H1 (cell line): ENCODE results near the gene SLC44A5. TPM values are rescaled to one million over a fixed set of nuclear protein-coding genes. Genes with fewer than 3 reads are reported as not detected.
"Not testable (repeated sequence)": the region's sequence is repeated elsewhere in the genome, so short reads cannot be mapped to it uniquely, and the experiment has no call there.

Experiments
- CTCF ChIA-PET: fragments of 300-600 bp; sonication (Branson Sonifier 250); formaldehyde crosslinking; loops from one replicate; lab custom pipeline; 2021; ENCODE audit not compliant: partially characterized antibody; lab: Charles Lee
- POLR2A ChIA-PET: fragments of 300-600 bp; sonication (Branson Sonifier 250); formaldehyde crosslinking; loops from one replicate; lab custom pipeline; 2021; ENCODE audit warnings: inconsistent platforms; ENCODE audit not compliant: partially characterized antibody; lab: Charles Lee
- DNase-seq, 2 experiments: peaks; one replicate each; pipeline versions ENCODE4 v3.0.0 to v3.0.0-alpha.2; 2010 to 2022; ENCODE audit warnings: low spot score in 2 of 2, low read depth in 1 of 2, mixed read lengths in 1 of 2
- FAIRE-seq: peaks from 2 replicates; lab custom pipeline; 2011; peaks lifted over from hg19 to GRCh38; lab: Jason Lieb, UNC
- H2AFZ ChIP-seq: 2 replicates; pipeline ENCODE4 v1.8.1; 2012; ENCODE audit warnings: low read length, inconsistent platforms
- H2AK5ac ChIP-seq: 2 replicates; pipeline ENCODE4 v1.6.1; 2013; ENCODE audit warnings: low read depth, low read length
- H2BK120ac ChIP-seq: replicated peaks from 2 replicates; pipeline ENCODE3; 2013; ENCODE audit warnings: low read depth, low read length, inconsistent platforms
- H2BK12ac ChIP-seq: 2 replicates; pipeline ENCODE4 v1.6.1; 2013; ENCODE audit warnings: low read depth, low read length
- H2BK15ac ChIP-seq: 2 replicates; pipeline ENCODE4 v1.6.1; 2013; ENCODE audit warnings: low read length
- H2BK20ac ChIP-seq: 2 replicates; pipeline ENCODE4 v1.6.1; 2013; ENCODE audit warnings: low read length
- H2BK5ac ChIP-seq: 2 replicates; pipeline ENCODE4 v1.6.1; 2013; ENCODE audit warnings: low read depth, low read length
- H3K14ac ChIP-seq: 2 replicates; pipeline ENCODE4 v1.6.1; 2013; ENCODE audit warnings: inconsistent platforms; ENCODE audit not compliant: insufficient read length
- H3K18ac ChIP-seq: 2 replicates; pipeline ENCODE4 v1.6.1; 2013; ENCODE audit warnings: low read length; ENCODE audit errors: extremely low read depth
- H3K23ac ChIP-seq: 2 replicates; pipeline ENCODE4 v1.6.1; 2013; ENCODE audit warnings: inconsistent platforms; ENCODE audit not compliant: insufficient read length
- H3K23me2 ChIP-seq: 2 replicates; pipeline ENCODE4 v1.6.1; 2013; ENCODE audit warnings: low read depth, low read length
- H3K27ac ChIP-seq: 2 replicates; pipeline ENCODE4 v1.6.1; 2011; ENCODE audit warnings: low read depth, low read length, inconsistent platforms
- H3K27me3 ChIP-seq, 4 experiments: replicated peaks in 1 of 4; 1 replicate in 1 of 4; 2 replicates in 3 of 4; pipeline versions ENCODE4 v1.6.1 to v1.8.1; 2011 to 2013; ENCODE audit warnings: low read length in 3 of 4, mild to moderate bottlenecking in 3 of 4, inconsistent platforms in 2 of 4, mixed read lengths in 2 of 4, moderate library complexity in 1 of 4; ENCODE audit not compliant: control insufficient read depth in 3 of 4, insufficient read depth in 3 of 4; ENCODE audit errors: extremely low read depth in 1 of 4
- H3K36me3 ChIP-seq, 4 experiments: 2 replicates each; pipeline versions ENCODE4 v1.6.1 to v1.8.1; 2011 to 2013; ENCODE audit warnings: mild to moderate bottlenecking in 4 of 4, low read length in 3 of 4, moderate library complexity in 2 of 4, control low read depth in 1 of 4, inconsistent platforms in 1 of 4; ENCODE audit not compliant: insufficient read depth in 4 of 4, control insufficient read depth in 2 of 4
- H3K4ac ChIP-seq: replicated peaks from 2 replicates; pipeline ENCODE3; 2013; ENCODE audit warnings: low read length, low read depth, mixed read lengths, inconsistent platforms; ENCODE audit not compliant: insufficient read length
- H3K4me1 ChIP-seq, 4 experiments: replicated peaks in 1 of 4; 1 replicate in 1 of 4; 2 replicates in 3 of 4; pipeline versions ENCODE4 v1.6.1 to v1.8.1; 2011 to 2013; ENCODE audit warnings: low read length in 3 of 4, inconsistent platforms in 2 of 4, mixed read lengths in 1 of 4; ENCODE audit not compliant: insufficient read depth in 4 of 4, control insufficient read depth in 3 of 4
- H3K4me2 ChIP-seq, 2 experiments: 2 replicates each; pipeline versions ENCODE4 v1.6.1 to v1.8.1; 2011 to 2013; ENCODE audit warnings: low read depth in 2 of 2, low read length in 2 of 2, control low read depth in 1 of 2, inconsistent platforms in 1 of 2, mild to moderate bottlenecking in 1 of 2; ENCODE audit not compliant: insufficient read depth in 1 of 2
- H3K4me3 ChIP-seq, 4 experiments: fragments of 200-600, 300-600 bp in 1 of 4; sonication (generic), shearing (Covaris generic), sonication (Bioruptor Twin) in 1 of 4; 2 replicates each; pipeline versions ENCODE4 v1.5.1 to v1.8.1; 2011 to 2016; ENCODE audit warnings: low read length in 4 of 4, low read depth in 3 of 4, control low read depth in 2 of 4, inconsistent platforms in 2 of 4, mild to moderate bottlenecking in 2 of 4, mixed read lengths in 1 of 4, moderate library complexity in 1 of 4; ENCODE audit not compliant: insufficient read depth in 2 of 4; ENCODE audit errors: extremely low read depth in 1 of 4
- H3K56ac ChIP-seq: replicated peaks from 2 replicates; pipeline ENCODE3; 2013; ENCODE audit warnings: low read depth, mild to moderate bottlenecking, mixed read lengths, low read length, inconsistent platforms; ENCODE audit not compliant: insufficient read length
- H3K79me1 ChIP-seq: 2 replicates; pipeline ENCODE4 v1.6.1; 2013; ENCODE audit warnings: low read depth, low read length, control low read depth
- H3K79me2 ChIP-seq, 2 experiments: 2 replicates each; pipeline versions ENCODE4 v1.6.1 to v1.8.1; 2012 to 2013; ENCODE audit warnings: low read length in 2 of 2, mild to moderate bottlenecking in 2 of 2, inconsistent platforms in 1 of 2; ENCODE audit not compliant: insufficient read depth in 2 of 2, control insufficient read depth in 1 of 2
- H3K9ac ChIP-seq, 4 experiments: replicated peaks in 1 of 4; 1 replicate in 1 of 4; 2 replicates in 3 of 4; pipeline versions ENCODE4 v1.6.1 to v1.8.1; 2011 to 2013; ENCODE audit warnings: low read depth in 3 of 4, low read length in 3 of 4, control low read depth in 2 of 4, mild to moderate bottlenecking in 2 of 4, moderate library complexity in 2 of 4, inconsistent platforms in 1 of 4; ENCODE audit errors: extremely low read depth in 1 of 4
- H3K9me3 ChIP-seq, 2 experiments: 2 replicates each; pipeline versions ENCODE4 v1.6.1 to v1.8.1; 2012 to 2013; ENCODE audit warnings: mild to moderate bottlenecking in 2 of 2, moderate library complexity in 2 of 2, control low read depth in 1 of 2, inconsistent platforms in 1 of 2, low read depth in 1 of 2, low read length in 1 of 2, mixed read lengths in 1 of 2; ENCODE audit not compliant: insufficient read depth in 2 of 2
- H4K20me1 ChIP-seq, 2 experiments: replicated peaks in 1 of 2; 2 replicates each; pipeline versions ENCODE3 to v1.8.1; 2011 to 2013; ENCODE audit warnings: inconsistent platforms in 2 of 2, low read length in 2 of 2, mild to moderate bottlenecking in 1 of 2; ENCODE audit not compliant: insufficient read depth in 2 of 2, control insufficient read depth in 1 of 2
- H4K5ac ChIP-seq: 2 replicates; pipeline ENCODE4 v1.6.1; 2013; ENCODE audit warnings: low read length, low read depth, mixed read lengths, inconsistent platforms; ENCODE audit not compliant: insufficient read length
- H4K8ac ChIP-seq: 2 replicates; pipeline ENCODE4 v1.8.0; 2013; ENCODE audit warnings: mild to moderate bottlenecking, moderate library complexity, low read length, inconsistent platforms; ENCODE audit not compliant: insufficient read depth; ENCODE audit errors: extremely low read depth
- H4K91ac ChIP-seq: replicated peaks from 2 replicates; pipeline ENCODE3; 2013; ENCODE audit warnings: low read length, mixed read lengths, inconsistent platforms; ENCODE audit not compliant: insufficient read length
- WGBS, 2 experiments: shearing (Covaris generic) in 1 of 2; methylation state at CpG; one replicate each; pipeline versions ENCODE4 v1.1.6 to v1.1.7; 2013 to 2015; ENCODE audit warnings: low lambda C conversion rate in 2 of 2, mixed read lengths in 2 of 2, inconsistent platforms in 1 of 2, low coverage in 1 of 2, missing lambda C conversion rate in 1 of 2; ENCODE audit not compliant: insufficient replicate concordance in 2 of 2, insufficient coverage in 1 of 2, insufficient read length in 1 of 2; ENCODE audit errors: extremely low coverage in 1 of 2, missing lambda C conversion rate in 1 of 2; 5-methylcytosine and 5-hydroxymethylcytosine counted together
- polyA plus RNA-seq, 7 experiments: library from polyadenylated mRNA; depleted of rRNA in 3 of 7; stranded (reverse) in 5 of 7; unstranded in 2 of 7; fragments of >200 nt in 5 of 7; fragments of 200-250 nt in 2 of 7; gene quantifications; 1 replicate in 5 of 7; 2 replicates in 1 of 7; 4 replicates in 1 of 7; pipeline versions ENCODE4 v1.2.1 to v1.2.3, GENCODE V29; 2011 to 2013; ENCODE audit warnings: missing spikeins in 2 of 7, mixed read lengths in 2 of 7
- total RNA-seq: library from RNA; stranded (reverse); fragmentation: NEBNext Ultra II Directional; extraction: Animal tissue kit (Norgen Biotek cat#: 25700); gene quantifications from 2 replicates; pipeline ENCODE4 v1.2.1, GENCODE V29; 2021

The SLC44A5 gene
- total and polyA plus RNA-seq, 2 of the 8 experiments (the other 6 are each of a cell fraction or from before 2014, with no cell fraction given) = 1.8 to 3.3 TPM

GRCh38 chr1:75261946-75262345, 349.0 kb downstream of the SLC44A5 start:
- H3K23me2 ChIP-seq, H3K36me3 ChIP-seq, H3K4ac ChIP-seq, H4K91ac ChIP-seq, H2BK15ac ChIP-seq, H3K27ac ChIP-seq, H3K79me2 ChIP-seq, H3K56ac ChIP-seq, POLR2A ChIA-PET, H4K8ac ChIP-seq, H2AFZ ChIP-seq, H2BK20ac ChIP-seq, H3K79me1 ChIP-seq, H3K4me3 ChIP-seq, FAIRE-seq, H2BK12ac ChIP-seq, H4K5ac ChIP-seq, H3K4me2 ChIP-seq, DNase-seq, H3K14ac ChIP-seq, H3K9me3 ChIP-seq, H2AK5ac ChIP-seq, H2BK120ac ChIP-seq, H3K23ac ChIP-seq, H3K4me1 ChIP-seq, H2BK5ac ChIP-seq, H3K18ac ChIP-seq, H3K27me3 ChIP-seq, H4K20me1 ChIP-seq, H3K9ac ChIP-seq: not testable (repeated sequence)
- CTCF ChIA-PET = interaction anchor here (0.7 to 1.5 kb wide), 2 partner anchors 16 to 23 kb away, joined by 3 to 4 read pairs; no protein-coding TSS in a partner anchor
- 86% methylated on average over 2 of the region's 2 CpGs; no CpG with 5 or more reads in 1 of the 2 experiments for WGBS, 2 experiments
